K562 (cell line): ENCODE data around the gene INHBE. TPM values are rescaled to one million over a fixed set of nuclear protein-coding genes. Genes with fewer than 3 reads are reported as not detected.
A peak's percentile ranks its signal among the peaks of the same experiment; 100 is the strongest.

Source experiments
- ATAC-seq: fragments of 200-7000 bp; cut with Tn5 transposase; 3 replicates; pipeline ENCODE4 v1.9.1; 2020; ENCODE audit warnings: moderate library complexity
- BruUV-seq: library from RNA; stranded (reverse); fragments of 400-500 nt; replicated peaks from 2 replicates; lab custom pipeline; 2021; lab: Mats Ljungman, UMichigan
- CTCF ChIA-PET: fragments of 300-600 bp; formaldehyde crosslinking; extraction: SDS; loops from one replicate; lab custom pipeline; 2021; ENCODE audit warnings: low intra/inter-chr PET ratio; lab: Yijun Ruan, JAX
- POLR2A ChIA-PET: fragments of 300-600, 350-650 bp; sonication (Branson Sonifier 250); formaldehyde crosslinking; extraction: SDS; loops from one replicate; lab custom pipeline; 2021; ENCODE audit warnings: antibody characterized with exemption, inconsistent platforms; lab: Yijun Ruan, JAX
- DNase-seq, 4 experiments: peaks; one replicate each; pipeline versions ENCODE4 v3.0.0 to v3.0.0-alpha.2; 2011 to 2018; ENCODE audit warnings: low spot score in 3 of 4, mixed read lengths in 3 of 4; ENCODE audit errors: extremely low read depth in 1 of 4
- FAIRE-seq: peaks from 2 replicates; lab custom pipeline; 2011; peaks lifted over from hg19 to GRCh38; lab: Jason Lieb, UNC
- H2AFZ ChIP-seq: 2 replicates; pipeline ENCODE4 v1.6.0; 2011; ENCODE audit warnings: low read depth, low read length, control low read depth, inconsistent platforms
- H3K27ac ChIP-seq: fragments of 200-600 bp; 3 replicates; pipeline ENCODE4 v1.8.0; 2011; ENCODE audit warnings: low read depth, mild to moderate bottlenecking, control low read depth, inconsistent platforms, low read length, moderate library complexity, mixed read lengths; ENCODE audit errors: extremely low read depth
- H3K27me3 ChIP-seq, 2 experiments: fragments of 300-600 bp in 1 of 2; 2 replicates in 1 of 2; 3 replicates in 1 of 2; pipeline versions ENCODE4 v1.6.0 to v1.8.0; 2011; ENCODE audit warnings: inconsistent platforms in 2 of 2, low read length in 2 of 2, mild to moderate bottlenecking in 1 of 2, mixed read lengths in 1 of 2, moderate library complexity in 1 of 2; ENCODE audit not compliant: control insufficient read depth in 2 of 2, insufficient read depth in 2 of 2
- H3K36me3 ChIP-seq: fragments of 300-600 bp; 3 replicates; pipeline ENCODE4 v1.8.0; 2011; ENCODE audit warnings: mild to moderate bottlenecking, low read length, inconsistent platforms; ENCODE audit not compliant: control insufficient read depth, insufficient read depth
- H3K4me1 ChIP-seq, 2 experiments: fragments of 200-600 bp in 1 of 2; replicated peaks in 1 of 2; 2 replicates in 1 of 2; 3 replicates in 1 of 2; pipeline versions ENCODE4 v1.5.1 to v1.8.0; 2011; ENCODE audit warnings: inconsistent platforms in 2 of 2, low read length in 2 of 2, mild to moderate bottlenecking in 1 of 2, mixed read lengths in 1 of 2, moderate library complexity in 1 of 2; ENCODE audit not compliant: control insufficient read depth in 2 of 2, insufficient read depth in 2 of 2
- H3K4me2 ChIP-seq: 2 replicates; pipeline ENCODE4 v1.6.1; 2011; ENCODE audit warnings: low read length, control low read depth, inconsistent platforms, mixed read lengths; ENCODE audit not compliant: insufficient read depth
- H3K4me3 ChIP-seq: fragments of 200-600 bp; sonication (generic), shearing (Covaris generic); 2 replicates; pipeline ENCODE4 v1.5.1; 2016; ENCODE audit warnings: control low read depth, inconsistent platforms
- H3K79me2 ChIP-seq: fragments of 200-600 bp; 3 replicates; pipeline ENCODE4 v1.8.0; 2011; ENCODE audit warnings: low read length, inconsistent platforms; ENCODE audit not compliant: control insufficient read depth, insufficient read depth
- H3K9ac ChIP-seq, 2 experiments: 2 replicates each; pipeline versions ENCODE4 v1.6.0 to v1.6.1; 2011; ENCODE audit warnings: low read depth in 2 of 2, low read length in 2 of 2, control low read depth in 1 of 2, inconsistent platforms in 1 of 2, mild to moderate bottlenecking in 1 of 2, mixed read lengths in 1 of 2; ENCODE audit not compliant: insufficient read depth in 1 of 2
- H3K9me1 ChIP-seq: one replicate; pipeline ENCODE4 v1.6.0; 2011; ENCODE audit warnings: inconsistent platforms, mild to moderate bottlenecking, low read length, moderate library complexity; ENCODE audit not compliant: control insufficient read depth, insufficient read depth
- H3K9me3 ChIP-seq: replicated peaks from 2 replicates; pipeline ENCODE4 v1.5.1; 2011; ENCODE audit warnings: low read depth, low read length, inconsistent platforms; ENCODE audit not compliant: control insufficient read depth, insufficient read depth
- H4K20me1 ChIP-seq: replicated peaks from 2 replicates; pipeline ENCODE4 v1.6.1; 2011; ENCODE audit warnings: low read length, inconsistent platforms, mixed read lengths; ENCODE audit not compliant: control insufficient read depth, insufficient read depth
- ARHGAP35 ChIP-seq: fragments of 450-650 bp; IDR thresholded peaks from 2 replicates; pipeline ENCODE4 v1.6.1; 2018; ENCODE audit not compliant: partially characterized antibody
- BRD9 ChIP-seq: fragments of 450-650 bp; IDR thresholded peaks from 2 replicates; pipeline ENCODE4 v1.6.1; 2018; ENCODE audit warnings: low read depth; ENCODE audit not compliant: partially characterized antibody
- CEBPB ChIP-seq: fragments of 450-650 bp; IDR thresholded peaks from 2 replicates; pipeline ENCODE4 v1.6.1; 2016; ENCODE audit warnings: missing genetic modification characterization, missing compliant biosample characterization
- CEBPG ChIP-seq, 3 experiments: fragments of 200-800 bp in 1 of 3; sonication (Bioruptor generic) in 1 of 3; sonication (generic) in 1 of 3; formaldehyde crosslinking in 1 of 3; IDR thresholded peaks in 2 of 3; conservative IDR thresholded peaks in 1 of 3; 2 replicates each; pipeline versions ENCODE4 v1.6.1 to v1.8.0; 2016 to 2022; ENCODE audit warnings: missing compliant biosample characterization in 2 of 3, missing genetic modification characterization in 2 of 3, mild to moderate bottlenecking in 1 of 3, missing genetic modification reagents in 1 of 3
- DPF2 ChIP-seq: fragments of 450-650 bp; IDR thresholded peaks from 2 replicates; pipeline ENCODE4 v1.6.1; 2016
- ELF4 ChIP-seq: fragments of 450-650 bp; formaldehyde crosslinking; IDR thresholded peaks from 2 replicates; pipeline ENCODE4 v1.4.0; 2022; ENCODE audit warnings: missing genetic modification characterization
- FOXK2 ChIP-seq, 2 experiments: fragments of 450-650 bp; IDR thresholded peaks in 1 of 2; conservative IDR thresholded peaks in 1 of 2; 2 replicates each; pipeline ENCODE4 v1.6.1; 2016; ENCODE audit warnings: low read depth in 2 of 2, mild to moderate bottlenecking in 1 of 2
- MAFG ChIP-seq: fragments of 450-650 bp; conservative IDR thresholded peaks from 2 replicates; pipeline ENCODE4 v1.6.1; 2016; ENCODE audit warnings: missing genetic modification characterization, missing compliant biosample characterization
- NCOA4 ChIP-seq: fragments of 450-650 bp; IDR thresholded peaks from 2 replicates; pipeline ENCODE4 v1.6.1; 2018; ENCODE audit warnings: mild to moderate bottlenecking; ENCODE audit not compliant: partially characterized antibody
- NFIC ChIP-seq: fragments of 450-650 bp; IDR thresholded peaks from 2 replicates; pipeline ENCODE4 v1.6.1; 2017; ENCODE audit warnings: mild to moderate bottlenecking, inconsistent platforms
- NFXL1 ChIP-seq: fragments of 450-650 bp; formaldehyde crosslinking; IDR thresholded peaks from 2 replicates; pipeline ENCODE4 v1.4.0; 2021; ENCODE audit warnings: mild to moderate bottlenecking
- SIX5 ChIP-seq, 2 experiments: IDR thresholded peaks; 2 replicates each; pipeline ENCODE4 v1.6.1; 2011; ENCODE audit warnings: low read length in 2 of 2, borderline replicate concordance in 1 of 2, low read depth in 1 of 2, mild to moderate bottlenecking in 1 of 2, moderate library complexity in 1 of 2; ENCODE audit not compliant: insufficient read depth in 1 of 2
- WGBS: fragments of 100-300 bp; shearing (Covaris generic); methylation state at CpG from one replicate; pipeline ENCODE4 v1.1.6; 2016; ENCODE audit warnings: low coverage, mixed read lengths; ENCODE audit not compliant: insufficient coverage; ENCODE audit errors: missing lambda C conversion rate; 5-methylcytosine and 5-hydroxymethylcytosine counted together
- in situ Hi-C: fragments of 300-500 bp; cut with MboI; formaldehyde crosslinking; loops from 4 replicates; pipeline ENCODE4 v1.15.0; 2018; ENCODE audit warnings: inconsistent platforms, mixed read lengths
- intact Hi-C: fragments of 100-400 bp; cut with micrococcal nuclease; formaldehyde crosslinking; loops from 2 replicates; pipeline ENCODE4 v1.14.2; 2022
- polyA plus RNA-seq, 8 experiments: library from polyadenylated mRNA; depleted of rRNA in 4 of 8; stranded (reverse) in 5 of 8; unstranded in 3 of 8; fragments of >200 nt; fragmentation: Nextera tagmentation in 2 of 8; fragmentation: Illumina TruSeq in 1 of 8; extraction: Ambion mirVana in 2 of 8; extraction: Trizol in 1 of 8; gene quantifications; 2 replicates each; pipeline versions ENCODE4 v1.2.1 to v1.2.3, GENCODE V29; 2011 to 2014; ENCODE audit warnings: inconsistent platforms in 1 of 8, missing spikeins in 1 of 8
- total RNA-seq, 7 experiments: library from RNA; depleted of rRNA in 6 of 7; stranded (reverse); fragments of >200 nt in 6 of 7; fragmentation: Illumina TruSeq in 2 of 7; extraction: Trizol in 2 of 7; gene quantifications; 2 replicates each; pipeline versions ENCODE4 v1.2.1 to v1.2.3, GENCODE V29; 2011 to 2021; ENCODE audit warnings: low replicate concordance in 1 of 7
- TF ChIP-seq, protein P1 (sequence below): fragments of 450-650 bp; formaldehyde crosslinking; conservative IDR thresholded peaks from 2 replicates; pipeline ENCODE4 v1.4.0; 2022; ENCODE audit warnings: mild to moderate bottlenecking, missing genetic modification characterization
- TF ChIP-seq, protein P2 (sequence below): IDR thresholded peaks from 2 replicates; pipeline ENCODE4 v1.6.1; 2016; ENCODE audit warnings: missing genetic modification characterization, missing compliant biosample characterization
- TF ChIP-seq, protein P3 (sequence below), 2 experiments: fragments of 450-650 bp; IDR thresholded peaks; 2 replicates each; pipeline ENCODE4 v1.6.1; 2016

INHBE gene
- total and polyA plus RNA-seq, 9 of the 15 experiments (the other 6 are each of a cell fraction or from before 2014, with no cell fraction given): 0.94 to 9.9 (median 7.3) TPM

DNA sequence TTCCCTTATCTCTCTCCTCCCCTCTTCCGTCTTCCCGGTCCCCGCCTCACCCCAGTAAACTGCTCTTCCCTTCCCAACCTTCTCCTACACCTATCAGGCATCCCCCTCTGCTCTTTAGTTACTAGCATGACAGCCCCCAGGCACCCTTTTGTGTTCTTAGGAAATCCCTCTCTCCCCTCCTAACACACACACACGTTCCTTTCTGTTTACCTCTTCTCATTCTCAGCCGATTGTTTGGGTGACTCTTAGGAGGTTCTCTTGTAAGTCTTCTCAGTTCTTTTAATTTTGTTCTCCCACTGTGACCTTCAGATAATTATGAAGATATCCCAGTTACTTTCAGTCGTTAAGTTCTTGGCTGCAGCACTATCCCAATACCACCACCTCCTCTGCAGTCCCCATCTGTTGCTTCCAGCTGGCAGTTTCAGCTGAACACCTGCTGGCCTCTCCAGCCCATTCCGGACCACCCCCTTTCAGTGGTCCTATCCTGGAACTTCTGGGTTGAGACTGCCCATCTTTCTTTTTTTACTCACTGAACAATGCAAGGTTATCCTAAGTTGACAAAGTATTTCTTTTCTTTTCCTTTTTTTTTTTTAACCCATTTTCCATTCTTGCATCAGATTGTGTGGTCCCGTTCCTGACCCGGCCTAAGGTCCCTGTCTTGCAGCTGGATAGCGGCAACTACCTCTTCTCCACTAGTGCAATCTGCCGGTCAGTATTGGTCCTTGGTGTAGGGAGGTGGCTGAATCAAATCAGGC, 33.5 kb downstream of the INHBE start:
- POLR2A ChIA-PET: interaction anchor here (0.6 to 2.1 kb wide), 6 partner anchors 9 to 260 kb away, joined by 3 to 12 read pairs (median 4); no protein-coding TSS in a partner anchor
- Histone ChIP-seq H3K4me1 (peaks cover 7 to 15% of the 10 kb centered on the region in 2 experiments), H3K9me1 (peaks cover 3% of the 10 kb centered on the region), H3K36me3 (peaks cover 45% of the 10 kb centered on the region), H3K4me2 (peak overlapping the region; percentile 98), H3K9ac (peak overlapping the region; percentile 99), H3K4me3 (peak overlapping the region; percentile 83), H3K9me3 (no peaks in the 10 kb centered on the region), H3K27ac (peak overlapping the region; percentile 92), H4K20me1 (0 out of 2 replicates have a peak, but pooled peaks cover 3% of the 10 kb centered on the region), H3K27me3 (no peaks in the 10 kb centered on the region), H3K79me2 (peaks cover 35% of the 10 kb centered on the region), H2AFZ (peak overlapping the region; percentile 77)
- BruUV-seq: no TSS peak
- WGBS: 3% methylated on average over 11 of the region's 11 CpGs
- CTCF ChIA-PET: no interaction called here
- in situ Hi-C loops: no loop called here
- peak in 2 of 4 experiments; percentile 34 to 41 for DNase-seq
- ATAC-seq: peak; percentile 53
- no peak for FAIRE-seq
- intact Hi-C loops: loop anchor here (5.0 kb wide), 1 partner anchor 34 kb away; the partner anchor contains the start of genes DDIT3 and MBD6
- TF ChIP-seq, protein P1, sequence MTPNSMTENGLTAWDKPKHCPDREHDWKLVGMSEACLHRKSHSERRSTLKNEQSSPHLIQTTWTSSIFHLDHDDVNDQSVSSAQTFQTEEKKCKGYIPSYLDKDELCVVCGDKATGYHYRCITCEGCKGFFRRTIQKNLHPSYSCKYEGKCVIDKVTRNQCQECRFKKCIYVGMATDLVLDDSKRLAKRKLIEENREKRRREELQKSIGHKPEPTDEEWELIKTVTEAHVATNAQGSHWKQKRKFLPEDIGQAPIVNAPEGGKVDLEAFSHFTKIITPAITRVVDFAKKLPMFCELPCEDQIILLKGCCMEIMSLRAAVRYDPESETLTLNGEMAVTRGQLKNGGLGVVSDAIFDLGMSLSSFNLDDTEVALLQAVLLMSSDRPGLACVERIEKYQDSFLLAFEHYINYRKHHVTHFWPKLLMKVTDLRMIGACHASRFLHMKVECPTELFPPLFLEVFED (CRISPR knock-in tag): 0 out of 2 replicates have a peak, but pooled peaks have one; percentile 69
- no peak for TF ChIP-seq NFXL1 (CRISPR knock-in tag)
- no peak for TF ChIP-seq MAFG
- 0 out of 2 replicates have a peak, but pooled peaks have one; percentile 35 for TF ChIP-seq DPF2
- TF ChIP-seq CEBPB: no peak
- peak; percentile 74 for TF ChIP-seq NCOA4
- TF ChIP-seq, protein P2, sequence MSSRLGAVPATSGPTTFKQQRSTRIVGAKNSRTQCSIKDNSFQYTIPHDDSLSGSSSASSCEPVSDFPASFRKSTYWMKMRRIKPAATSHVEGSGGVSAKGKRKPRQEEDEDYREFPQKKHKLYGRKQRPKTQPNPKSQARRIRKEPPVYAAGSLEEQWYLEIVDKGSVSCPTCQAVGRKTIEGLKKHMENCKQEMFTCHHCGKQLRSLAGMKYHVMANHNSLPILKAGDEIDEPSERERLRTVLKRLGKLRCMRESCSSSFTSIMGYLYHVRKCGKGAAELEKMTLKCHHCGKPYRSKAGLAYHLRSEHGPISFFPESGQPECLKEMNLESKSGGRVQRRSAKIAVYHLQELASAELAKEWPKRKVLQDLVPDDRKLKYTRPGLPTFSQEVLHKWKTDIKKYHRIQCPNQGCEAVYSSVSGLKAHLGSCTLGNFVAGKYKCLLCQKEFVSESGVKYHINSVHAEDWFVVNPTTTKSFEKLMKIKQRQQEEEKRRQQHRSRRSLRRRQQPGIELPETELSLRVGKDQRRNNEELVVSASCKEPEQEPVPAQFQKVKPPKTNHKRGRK: peak; percentile 46; the same call in 1 of the 2 replicates
- TF ChIP-seq BRD9: peak; percentile 29
- TF ChIP-seq CEBPG (CRISPR knock-in tag; IDR thresholded peaks at IDR 0.05): peak; percentile 53; the same call in 1 of the 2 replicates
- no peak for TF ChIP-seq CEBPG (tag; conservative IDR thresholded peaks at IDR 0.05 in 1 of 2, IDR thresholded peaks at IDR 0.05 in 1 of 2)
- TF ChIP-seq ELF4 (CRISPR knock-in tag): peak; percentile 57; the same call in 1 of the 2 replicates
- 0 out of 2 replicates have a peak, but pooled peaks have one; percentile 4 for TF ChIP-seq NFIC
- TF ChIP-seq FOXK2 (conservative IDR thresholded peaks at IDR 0.05 in 1 of 2, IDR thresholded peaks at IDR 0.05 in 1 of 2; ENCODE audit: low read depth in 2 of 2): 0 out of 4 replicates have a peak, but pooled peaks of 1 of the 2 experiments have one; percentile 38
- TF ChIP-seq ARHGAP35: peak; percentile 65
- TF ChIP-seq SIX5 (IDR thresholded peaks at IDR 0.05; ENCODE audit: borderline replicate concordance in 1 of 2, insufficient read depth in 1 of 2, low read depth in 1 of 2, low read length in 2 of 2): no peak
- TF ChIP-seq, protein P3, sequence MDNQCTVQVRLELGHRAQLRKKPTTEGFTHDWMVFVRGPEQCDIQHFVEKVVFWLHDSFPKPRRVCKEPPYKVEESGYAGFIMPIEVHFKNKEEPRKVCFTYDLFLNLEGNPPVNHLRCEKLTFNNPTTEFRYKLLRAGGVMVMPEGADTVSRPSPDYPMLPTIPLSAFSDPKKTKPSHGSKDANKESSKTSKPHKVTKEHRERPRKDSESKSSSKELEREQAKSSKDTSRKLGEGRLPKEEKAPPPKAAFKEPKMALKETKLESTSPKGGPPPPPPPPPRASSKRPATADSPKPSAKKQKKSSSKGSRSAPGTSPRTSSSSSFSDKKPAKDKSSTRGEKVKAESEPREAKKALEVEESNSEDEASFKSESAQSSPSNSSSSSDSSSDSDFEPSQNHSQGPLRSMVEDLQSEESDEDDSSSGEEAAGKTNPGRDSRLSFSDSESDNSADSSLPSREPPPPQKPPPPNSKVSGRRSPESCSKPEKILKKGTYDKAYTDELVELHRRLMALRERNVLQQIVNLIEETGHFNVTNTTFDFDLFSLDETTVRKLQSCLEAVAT (IDR thresholded peaks at IDR 0.05): peak in 1 of 2 experiments; percentile 83; a peak in 2 of 4 replicates
